ENCODE measurements around the gene RNF212. TPM values are rescaled to one million over a fixed set of nuclear protein-coding genes. Genes with fewer than 3 reads are reported as not detected.

RNF212 gene
- total RNA-seq, 3 donors from 2014 or later (not counting 1 experiment from before 2014, with no cell fraction given) = 1.0 to 2.0 (median 1.7) TPM

DNA sequence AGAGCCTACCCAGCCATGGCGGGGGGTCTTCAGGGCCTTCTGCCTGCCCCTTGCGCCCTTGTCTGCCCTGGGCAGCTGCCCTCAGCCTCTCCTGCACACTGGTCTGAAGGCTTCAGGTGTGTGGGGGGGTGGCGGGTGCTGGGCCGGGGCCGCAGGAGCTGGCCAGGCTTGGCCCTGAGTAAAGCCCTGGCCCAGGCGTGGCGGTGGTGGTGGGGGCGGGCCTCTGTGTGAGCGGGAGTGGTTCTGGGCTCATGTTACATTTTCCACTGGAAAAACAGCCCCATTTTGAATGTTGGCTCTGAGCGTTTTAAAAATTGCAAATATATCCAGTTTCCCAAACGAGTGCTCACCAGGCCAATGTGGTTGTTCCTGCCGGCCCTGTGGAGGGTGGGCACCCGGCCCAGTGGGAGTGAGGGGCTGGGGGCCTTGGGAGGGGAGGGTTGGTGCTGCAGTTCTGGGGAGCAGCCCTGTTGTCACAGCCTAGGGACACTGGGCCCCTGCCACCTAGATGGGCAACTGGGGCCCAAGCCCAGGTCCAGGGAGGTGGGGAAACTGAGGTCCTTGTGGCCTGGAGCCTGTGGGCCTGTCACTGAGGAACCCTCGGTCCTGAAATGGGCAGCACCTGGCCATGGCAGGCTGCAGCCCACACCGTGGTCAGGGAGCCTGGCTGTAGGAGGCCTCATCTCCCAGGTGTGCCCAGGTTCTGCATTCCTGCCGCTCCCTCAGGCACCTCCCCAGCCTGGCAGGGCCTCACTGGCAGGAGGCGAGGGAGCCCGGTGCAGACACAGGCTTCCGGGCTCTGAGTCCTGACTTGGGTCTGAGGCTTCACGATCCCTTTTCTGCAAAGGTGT, 73.6 kb downstream of the RNF212 start:
- no peaks in the 10 kb centered on the region for H3K27me3 ChIP-seq (ENCODE audit: control insufficient read depth, insufficient read depth, low read length)
- Mint-ChIP-seq H3K27ac (no peak overlapping the region), H3K9me3 (no peaks in the 10 kb centered on the region), H3K27me3 (ENCODE audit: low read depth in 2 of 2) (peaks cover under 1 to 3% of the 10 kb centered on the region in 2 donors), H3K36me3 (no peaks in the 10 kb centered on the region), H3K4me1 (peaks cover 0 to 4% of the 10 kb centered on the region in 2 donors), H3K4me3 (no peak overlapping the region)
- ATAC-seq (no peak), DNase-seq (no peak)
- intact Hi-C loops (cut with micrococcal nuclease) = no loop called here
- 92% methylated on average over 20 of the region's 20 CpGs for WGBS (ENCODE audit: insufficient coverage)
- TF ChIP-seq, protein P1, sequence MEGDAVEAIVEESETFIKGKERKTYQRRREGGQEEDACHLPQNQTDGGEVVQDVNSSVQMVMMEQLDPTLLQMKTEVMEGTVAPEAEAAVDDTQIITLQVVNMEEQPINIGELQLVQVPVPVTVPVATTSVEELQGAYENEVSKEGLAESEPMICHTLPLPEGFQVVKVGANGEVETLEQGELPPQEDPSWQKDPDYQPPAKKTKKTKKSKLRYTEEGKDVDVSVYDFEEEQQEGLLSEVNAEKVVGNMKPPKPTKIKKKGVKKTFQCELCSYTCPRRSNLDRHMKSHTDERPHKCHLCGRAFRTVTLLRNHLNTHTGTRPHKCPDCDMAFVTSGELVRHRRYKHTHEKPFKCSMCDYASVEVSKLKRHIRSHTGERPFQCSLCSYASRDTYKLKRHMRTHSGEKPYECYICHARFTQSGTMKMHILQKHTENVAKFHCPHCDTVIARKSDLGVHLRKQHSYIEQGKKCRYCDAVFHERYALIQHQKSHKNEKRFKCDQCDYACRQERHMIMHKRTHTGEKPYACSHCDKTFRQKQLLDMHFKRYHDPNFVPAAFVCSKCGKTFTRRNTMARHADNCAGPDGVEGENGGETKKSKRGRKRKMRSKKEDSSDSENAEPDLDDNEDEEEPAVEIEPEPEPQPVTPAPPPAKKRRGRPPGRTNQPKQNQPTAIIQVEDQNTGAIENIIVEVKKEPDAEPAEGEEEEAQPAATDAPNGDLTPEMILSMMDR (IDR thresholded peaks at IDR 0.05) = no peak
- H3K9me3 ChIP-seq (ENCODE audit: control insufficient read depth, insufficient read depth, low read length) = no peaks in the 10 kb centered on the region
- no peaks in the 10 kb centered on the region for H3K4me1 ChIP-seq (ENCODE audit: control insufficient read depth, insufficient read depth, low read length)
- H3K4me3 ChIP-seq (ENCODE audit: low read length) = no peak overlapping the region
- H3K27ac ChIP-seq (ENCODE audit: low read length) = no peak overlapping the region
- no peaks in the 10 kb centered on the region for H3K36me3 ChIP-seq (ENCODE audit: control insufficient read depth, insufficient read depth, low read length)

DNA sequence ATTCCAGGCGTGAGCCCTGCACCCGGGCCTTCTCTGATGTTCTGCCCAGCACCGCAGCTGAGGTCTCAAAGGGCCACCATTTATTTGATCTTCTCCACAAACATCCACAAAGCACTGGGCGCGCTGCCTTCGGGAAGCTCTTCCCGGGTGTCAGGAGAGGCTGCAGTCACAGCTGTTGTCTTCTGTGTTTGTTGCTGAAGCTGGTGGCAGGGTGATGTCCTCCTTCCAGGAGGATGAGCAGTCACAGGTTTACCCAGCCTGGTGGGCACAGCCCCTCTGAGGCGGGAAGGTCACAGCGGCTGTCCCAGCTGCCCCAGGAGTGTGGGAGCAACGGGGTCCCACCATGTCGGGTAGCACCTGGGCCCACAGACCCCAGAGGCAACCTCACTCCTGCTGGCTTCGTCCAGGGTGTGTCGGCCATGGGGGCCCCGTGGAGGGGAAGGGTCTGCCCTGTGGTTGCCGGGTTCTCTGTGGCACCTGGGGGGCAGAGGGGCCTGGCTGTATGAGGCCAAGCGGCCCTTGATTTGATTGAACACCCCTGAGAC, 74.3 kb downstream of the RNF212 start:
- no peak overlapping the region for H3K27ac Mint-ChIP-seq
- Histone ChIP-seq H3K27me3 (ENCODE audit: control insufficient read depth, insufficient read depth, low read length) (no peaks in the 10 kb centered on the region), H3K9me3 (ENCODE audit: control insufficient read depth, insufficient read depth, low read length) (no peaks in the 10 kb centered on the region), H3K4me1 (ENCODE audit: control insufficient read depth, insufficient read depth, low read length) (no peaks in the 10 kb centered on the region), H3K27ac (ENCODE audit: low read length) (no peak overlapping the region), H3K36me3 (ENCODE audit: control insufficient read depth, insufficient read depth, low read length) (no peaks in the 10 kb centered on the region), H3K4me3 (ENCODE audit: low read length) (no peak overlapping the region)
- 90% methylated on average over 16 of the region's 16 CpGs for WGBS (ENCODE audit: insufficient coverage)
- H3K4me1 Mint-ChIP-seq = peaks cover 0 to 4% of the 10 kb centered on the region in 2 donors
- no peak for DNase-seq
- no peak overlapping the region for H3K4me3 Mint-ChIP-seq
- H3K27me3 Mint-ChIP-seq (ENCODE audit: low read depth in 2 of 2) = peaks cover 0 to 3% of the 10 kb centered on the region in 2 donors
- H3K36me3 Mint-ChIP-seq = no peaks in the 10 kb centered on the region
- no peaks in the 10 kb centered on the region for H3K9me3 Mint-ChIP-seq
- intact Hi-C loops (cut with micrococcal nuclease) = no loop called here
- ATAC-seq = no peak
- TF ChIP-seq, protein P1 (IDR thresholded peaks at IDR 0.05) = no peak

DNA sequence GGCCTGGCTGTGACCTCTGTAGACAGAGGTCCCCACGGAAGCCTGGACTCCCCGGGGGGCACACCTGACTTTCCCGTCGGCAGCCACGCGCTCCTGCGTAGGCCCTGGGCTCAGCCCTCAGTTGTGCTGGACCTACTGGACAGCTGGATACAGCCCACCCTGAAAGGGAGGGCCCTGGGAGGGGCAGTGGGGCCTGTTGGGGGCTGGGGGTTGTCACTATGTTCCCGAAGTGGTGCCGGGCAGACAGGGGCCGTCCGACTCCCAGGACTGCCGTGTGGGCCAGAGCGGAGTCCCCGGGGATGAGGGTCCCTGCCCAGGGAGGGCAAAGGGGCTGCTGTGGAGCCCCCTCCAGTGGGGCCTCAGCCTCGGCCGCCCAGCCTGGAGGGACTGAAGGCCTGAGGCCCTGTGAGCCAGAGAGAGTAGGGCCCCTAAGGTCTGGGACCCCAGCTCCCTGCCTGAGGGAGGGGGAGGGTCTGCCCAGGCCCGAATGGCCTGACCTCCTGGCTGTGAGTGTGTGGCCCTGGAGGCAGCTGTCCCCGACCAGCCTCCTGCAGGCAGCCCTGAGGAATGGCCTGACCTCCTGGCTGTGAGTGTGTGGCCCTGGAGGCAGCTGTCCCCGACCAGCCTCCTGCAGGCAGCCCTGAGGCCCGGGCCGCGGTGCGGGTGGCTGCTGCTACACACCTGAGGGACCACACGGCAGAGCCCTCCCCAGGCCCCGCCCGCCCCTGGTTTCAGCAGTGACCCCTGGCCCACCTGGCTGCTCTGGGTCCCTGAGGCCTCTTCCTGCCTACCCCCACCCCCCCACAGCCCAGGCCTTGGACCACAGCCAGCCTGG, 76.2 kb downstream of the RNF212 start:
- Mint-ChIP-seq H3K4me3 (no peak overlapping the region), H3K4me1 (no peaks in the 10 kb centered on the region), H3K36me3 (no peaks in the 10 kb centered on the region), H3K27me3 (ENCODE audit: low read depth in 2 of 2) (no peaks in the 10 kb centered on the region), H3K27ac (no peak overlapping the region), H3K9me3 (no peaks in the 10 kb centered on the region)
- no peak for ATAC-seq
- Histone ChIP-seq H3K36me3 (ENCODE audit: control insufficient read depth, insufficient read depth, low read length) (no peaks in the 10 kb centered on the region), H3K9me3 (ENCODE audit: control insufficient read depth, insufficient read depth, low read length) (no peaks in the 10 kb centered on the region), H3K27me3 (ENCODE audit: control insufficient read depth, insufficient read depth, low read length) (no peaks in the 10 kb centered on the region), H3K4me1 (ENCODE audit: control insufficient read depth, insufficient read depth, low read length) (no peaks in the 10 kb centered on the region), H3K4me3 (ENCODE audit: low read length) (no peak overlapping the region), H3K27ac (ENCODE audit: low read length) (no peak overlapping the region)
- 92% methylated on average over 26 of the region's 26 CpGs for WGBS (ENCODE audit: insufficient coverage)
- intact Hi-C loops (cut with micrococcal nuclease) = no loop called here
- TF ChIP-seq, protein P1 (IDR thresholded peaks at IDR 0.05) = no peak
- no peak for DNase-seq

Data from natural killer cell (primary cell).